Neural progenitor cell (in vitro differentiated cells): ENCODE measurements around the gene SDK1.

Experiments used
- EZH2 ChIP-seq: fragments of 200-600 bp; sonication (generic); IDR thresholded peaks from 2 replicates; pipeline ENCODE4 v1.6.1; 2017; ENCODE audit warnings: antibody characterized with exemption, mild to moderate bottlenecking, moderate library complexity
- EZH2phosphoT487 ChIP-seq: fragments of 200-600 bp; sonication (generic); IDR thresholded peaks from 2 replicates; pipeline ENCODE4 v1.6.1; 2017; ENCODE audit warnings: antibody characterized with exemption
- TF ChIP-seq, protein P1 (sequence below): fragments of 200-600 bp; sonication (generic); IDR thresholded peaks from 2 replicates; pipeline ENCODE4 v1.5.1; 2017; ENCODE audit warnings: antibody characterized with exemption, mild to moderate bottlenecking

- TF ChIP-seq, protein P1, sequence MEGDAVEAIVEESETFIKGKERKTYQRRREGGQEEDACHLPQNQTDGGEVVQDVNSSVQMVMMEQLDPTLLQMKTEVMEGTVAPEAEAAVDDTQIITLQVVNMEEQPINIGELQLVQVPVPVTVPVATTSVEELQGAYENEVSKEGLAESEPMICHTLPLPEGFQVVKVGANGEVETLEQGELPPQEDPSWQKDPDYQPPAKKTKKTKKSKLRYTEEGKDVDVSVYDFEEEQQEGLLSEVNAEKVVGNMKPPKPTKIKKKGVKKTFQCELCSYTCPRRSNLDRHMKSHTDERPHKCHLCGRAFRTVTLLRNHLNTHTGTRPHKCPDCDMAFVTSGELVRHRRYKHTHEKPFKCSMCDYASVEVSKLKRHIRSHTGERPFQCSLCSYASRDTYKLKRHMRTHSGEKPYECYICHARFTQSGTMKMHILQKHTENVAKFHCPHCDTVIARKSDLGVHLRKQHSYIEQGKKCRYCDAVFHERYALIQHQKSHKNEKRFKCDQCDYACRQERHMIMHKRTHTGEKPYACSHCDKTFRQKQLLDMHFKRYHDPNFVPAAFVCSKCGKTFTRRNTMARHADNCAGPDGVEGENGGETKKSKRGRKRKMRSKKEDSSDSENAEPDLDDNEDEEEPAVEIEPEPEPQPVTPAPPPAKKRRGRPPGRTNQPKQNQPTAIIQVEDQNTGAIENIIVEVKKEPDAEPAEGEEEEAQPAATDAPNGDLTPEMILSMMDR, result no peak
- TF ChIP-seq EZH2, result no peak
- no peak for TF ChIP-seq EZH2phosphoT487
Observed at GRCh38 chr7:4227105-4228010, 926.3 kb downstream of the SDK1 start.
